H9 (cell line): Measurements from ENCODE around the gene ST6GALNAC5. TPM values are rescaled to one million over a fixed set of nuclear protein-coding genes. Genes with fewer than 3 reads are reported as not detected.

Experiments
- DNase-seq: peaks from one replicate; pipeline ENCODE4 v3.0.0-alpha.2; 2017
- H2AFZ ChIP-seq: one replicate; pipeline ENCODE4 v1.6.1; 2013; ENCODE audit warnings: mild to moderate bottlenecking, low read length, control low read depth, moderate library complexity
- H2AK5ac ChIP-seq: 2 replicates; pipeline ENCODE4 v1.6.1; 2013; ENCODE audit warnings: low read length, control low read depth, mixed read lengths; ENCODE audit not compliant: insufficient read length
- H2BK120ac ChIP-seq: one replicate; pipeline ENCODE4 v1.6.1; 2013; ENCODE audit warnings: low read depth, mild to moderate bottlenecking, low read length, control low read depth, inconsistent platforms; ENCODE audit not compliant: poor library complexity, severe bottlenecking
- H2BK12ac ChIP-seq: 2 replicates; pipeline ENCODE4 v1.6.1; 2013; ENCODE audit warnings: low read length, control low read depth, mixed read lengths, low read depth; ENCODE audit not compliant: insufficient read length
- H2BK15ac ChIP-seq: 2 replicates; pipeline ENCODE4 v1.6.1; 2013; ENCODE audit warnings: low read depth, low read length, control low read depth
- H2BK20ac ChIP-seq: one replicate; pipeline ENCODE4 v1.6.1; 2013; ENCODE audit warnings: low read depth, mild to moderate bottlenecking, low read length, control low read depth, inconsistent platforms; ENCODE audit not compliant: poor library complexity, severe bottlenecking
- H2BK5ac ChIP-seq: 2 replicates; pipeline ENCODE4 v1.6.1; 2013; ENCODE audit warnings: low read length, control low read depth, mixed read lengths; ENCODE audit not compliant: insufficient read length
- H3K14ac ChIP-seq: 2 replicates; pipeline ENCODE4 v1.6.1; 2013; ENCODE audit warnings: low read length, control low read depth; ENCODE audit not compliant: insufficient read depth
- H3K18ac ChIP-seq: 2 replicates; pipeline ENCODE4 v1.6.1; 2013; ENCODE audit warnings: low read depth, mild to moderate bottlenecking, mixed read lengths, low read length, control low read depth; ENCODE audit not compliant: insufficient read length
- H3K23ac ChIP-seq: 2 replicates; pipeline ENCODE4 v1.6.1; 2013; ENCODE audit warnings: low read length, control low read depth, mixed read lengths, low read depth; ENCODE audit not compliant: insufficient read length
- H3K23me2 ChIP-seq: 2 replicates; pipeline ENCODE4 v1.6.1; 2013; ENCODE audit warnings: low read depth, mild to moderate bottlenecking, mixed read lengths, low read length, control low read depth; ENCODE audit not compliant: insufficient read length, poor library complexity, severe bottlenecking
- H3K27ac ChIP-seq: 2 replicates; pipeline ENCODE4 v1.5.1; 2013; ENCODE audit warnings: low read length, control low read depth, mixed read lengths, low read depth; ENCODE audit not compliant: insufficient read length
- H3K27me3 ChIP-seq: 2 replicates; pipeline ENCODE4 v1.6.1; 2013; ENCODE audit warnings: low read length, control low read depth, inconsistent platforms; ENCODE audit not compliant: insufficient read depth
- H3K4ac ChIP-seq: 2 replicates; pipeline ENCODE4 v1.6.1; 2013; ENCODE audit warnings: low read depth, mild to moderate bottlenecking, control low read depth, inconsistent platforms, low read length, moderate library complexity
- H3K4me1 ChIP-seq: 2 replicates; pipeline ENCODE4 v1.6.1; 2013; ENCODE audit warnings: low read length, control low read depth, inconsistent platforms; ENCODE audit not compliant: insufficient read depth
- H3K4me2 ChIP-seq: 2 replicates; pipeline ENCODE4 v1.6.1; 2013; ENCODE audit warnings: low read length, control low read depth, mixed read lengths; ENCODE audit not compliant: insufficient read length, insufficient read depth
- H3K56ac ChIP-seq: 2 replicates; pipeline ENCODE4 v1.6.1; 2013; ENCODE audit warnings: low read depth, mild to moderate bottlenecking, mixed read lengths, low read length, control low read depth; ENCODE audit not compliant: insufficient read length
- H3K79me1 ChIP-seq: 2 replicates; pipeline ENCODE4 v1.6.1; 2013; ENCODE audit warnings: low read depth, mild to moderate bottlenecking, moderate library complexity, low read length, control low read depth, inconsistent platforms; ENCODE audit not compliant: insufficient read depth, poor library complexity, severe bottlenecking
- H3K79me2 ChIP-seq: 2 replicates; pipeline ENCODE4 v1.6.1; 2013; ENCODE audit warnings: low read length, control low read depth, inconsistent platforms; ENCODE audit not compliant: insufficient read depth
- H3K9ac ChIP-seq: 2 replicates; pipeline ENCODE4 v1.6.1; 2013; ENCODE audit warnings: low read length, control low read depth, mixed read lengths; ENCODE audit not compliant: insufficient read length; ENCODE audit errors: extremely low read depth
- H3K9me3 ChIP-seq: one replicate; pipeline ENCODE4 v1.6.1; 2013; ENCODE audit warnings: low read depth, low read length, inconsistent platforms; ENCODE audit not compliant: control insufficient read depth
- H3T11ph ChIP-seq: one replicate; pipeline ENCODE4 v1.6.1; 2013; ENCODE audit warnings: mild to moderate bottlenecking, low read length, control low read depth, inconsistent platforms
- H4K20me1 ChIP-seq: one replicate; pipeline ENCODE4 v1.6.1; 2013; ENCODE audit not compliant: control insufficient read depth, insufficient read length, insufficient read depth
- H4K5ac ChIP-seq: 2 replicates; pipeline ENCODE4 v1.6.1; 2013; ENCODE audit warnings: low read depth, mild to moderate bottlenecking, mixed read lengths, low read length, control low read depth; ENCODE audit not compliant: insufficient read length
- H4K8ac ChIP-seq: replicated peaks from 2 replicates; pipeline ENCODE4 v1.6.1; 2013; ENCODE audit warnings: low read length, control low read depth, mixed read lengths, low read depth; ENCODE audit not compliant: insufficient read length
- H4K91ac ChIP-seq: 2 replicates; pipeline ENCODE4 v1.6.1; 2013; ENCODE audit warnings: low read depth, mild to moderate bottlenecking, moderate library complexity, mixed read lengths, low read length, control low read depth; ENCODE audit not compliant: insufficient read length
- H3K27ac Mint-ChIP-seq, 3 experiments: 2 replicates in 2 of 3; 3 replicates in 1 of 3; pipeline ENCODE4 v1.8.0; 2020 to 2021; ENCODE audit warnings: mixed read lengths in 3 of 3, mild to moderate bottlenecking in 1 of 3, moderate library complexity in 1 of 3
- H3K27me3 Mint-ChIP-seq: 2 replicates; pipeline ENCODE4 v1.8.0; 2021; ENCODE audit warnings: low read depth, mild to moderate bottlenecking, moderate library complexity, mixed read lengths
- H3K36me3 Mint-ChIP-seq, 3 experiments: 2 replicates in 2 of 3; 3 replicates in 1 of 3; pipeline ENCODE4 v1.8.0; 2020 to 2021; ENCODE audit warnings: low read depth in 3 of 3, mixed read lengths in 3 of 3; ENCODE audit not compliant: insufficient read depth in 1 of 3
- H3K4me1 Mint-ChIP-seq, 2 experiments: 2 replicates each; pipeline ENCODE4 v1.8.0; 2020; ENCODE audit warnings: mixed read lengths in 2 of 2
- H3K4me3 Mint-ChIP-seq, 2 experiments: 2 replicates in 1 of 2; 3 replicates in 1 of 2; pipeline ENCODE4 v1.8.0; 2020 to 2021; ENCODE audit warnings: mild to moderate bottlenecking in 2 of 2, mixed read lengths in 2 of 2, moderate library complexity in 1 of 2
- H3K9me3 Mint-ChIP-seq, 2 experiments: 2 replicates in 1 of 2; 3 replicates in 1 of 2; pipeline ENCODE4 v1.8.0; 2020; ENCODE audit warnings: mild to moderate bottlenecking in 2 of 2, mixed read lengths in 2 of 2, moderate library complexity in 1 of 2
- CTCF ChIP-seq: fragments of 200-600 bp; sonication (generic); conservative IDR thresholded peaks from 3 replicates; pipeline ENCODE4 v1.8.0; 2021; ENCODE audit warnings: antibody characterized with exemption, mild to moderate bottlenecking
- WGBS: extraction: QIAGEN DNeasy Blood & Tissue Kit; methylation state at CpG from one replicate; pipeline ENCODE4 v1.1.7; 2013; ENCODE audit warnings: missing lambda C conversion rate, low lambda C conversion rate, mixed read lengths; ENCODE audit not compliant: insufficient read length; ENCODE audit errors: extremely low coverage; 5-methylcytosine and 5-hydroxymethylcytosine counted together
- total RNA-seq: library from RNA; stranded (reverse); gene quantifications from 2 replicates; pipeline ENCODE4 v1.2.1, GENCODE V29; 2021

The ST6GALNAC5 gene
- total RNA-seq, 1 experiment from 2014 or later = 3.3 TPM

GRCh38 chr1:77076759-77077158, 209.5 kb downstream of the ST6GALNAC5 start:
- no peak overlapping the region for H2BK20ac ChIP-seq
- H3K4me2 ChIP-seq = no peak overlapping the region
- no peak overlapping the region for H3T11ph ChIP-seq
- no peaks in the 10 kb centered on the region for H3K23me2 ChIP-seq
- no peaks in the 10 kb centered on the region for H3K27me3 ChIP-seq
- no peak overlapping the region for H2BK120ac ChIP-seq
- Mint-ChIP-seq H3K27ac (no peak overlapping the region), H3K9me3 (no peaks in the 10 kb centered on the region), H3K4me3 (no peak overlapping the region), H3K36me3 (no peaks in the 10 kb centered on the region), H3K27me3 (no peaks in the 10 kb centered on the region), H3K4me1 (peaks cover 18 to 19% of the 10 kb centered on the region in 2 experiments)
- no peak overlapping the region for H3K56ac ChIP-seq
- H2BK15ac ChIP-seq = no peak overlapping the region
- no peaks in the 10 kb centered on the region for H4K20me1 ChIP-seq
- H2AFZ ChIP-seq = no peak overlapping the region
- no peak overlapping the region for H3K14ac ChIP-seq
- H4K91ac ChIP-seq = no peak overlapping the region
- no peak overlapping the region for H3K27ac ChIP-seq
- no peak overlapping the region for H3K18ac ChIP-seq
- no CpG with 5 or more reads among the region's 2 CpGs for WGBS
- H3K23ac ChIP-seq = no peak overlapping the region
- no peaks in the 10 kb centered on the region for H3K9me3 ChIP-seq
- no peak overlapping the region for H4K8ac ChIP-seq
- no peak for DNase-seq
- H3K4ac ChIP-seq = no peak overlapping the region
- H3K4me1 ChIP-seq = peaks cover 4% of the 10 kb centered on the region; the same call in 1 of the 2 replicates
- no peaks in the 10 kb centered on the region for H3K79me1 ChIP-seq
- TF ChIP-seq CTCF = no peak
- H2BK12ac ChIP-seq = no peak overlapping the region
- H3K79me2 ChIP-seq = no peaks in the 10 kb centered on the region
- no peak overlapping the region for H2BK5ac ChIP-seq
- no peak overlapping the region for H4K5ac ChIP-seq
- H3K9ac ChIP-seq = no peak overlapping the region
- no peak overlapping the region for H2AK5ac ChIP-seq
